A549 (cell line): ENCODE data around the gene IGSF9B.

Source experiments
- FOSB ChIP-seq: fragments of 250-450 bp; sonication (Bioruptor Pico); IDR thresholded peaks from 2 replicates; pipeline ENCODE4 v1.5.0; 2020; ENCODE audit warnings: mild to moderate bottlenecking, moderate library complexity
- JUN ChIP-seq, 2 experiments: fragments of >200 bp; sonication (Bioruptor Twin); formaldehyde crosslinking; IDR thresholded peaks; 2 replicates in 1 of 2; 3 replicates in 1 of 2; pipeline ENCODE4 v1.6.1; 2016 to 2017
- MYC ChIP-seq: IDR thresholded peaks from 2 replicates; pipeline ENCODE4 v1.6.1; 2012; ENCODE audit warnings: mild to moderate bottlenecking, inconsistent platforms, low read length, improper control_type of control experiment, borderline replicate concordance
- POLR2A ChIP-seq: IDR thresholded peaks from 2 replicates; pipeline ENCODE4 v1.6.1; 2012; ENCODE audit warnings: mild to moderate bottlenecking, low read length
- RAD21 ChIP-seq, 2 experiments: fragments of >200 bp in 1 of 2; sonication (Bioruptor Twin) in 1 of 2; formaldehyde crosslinking in 1 of 2; IDR thresholded peaks in 1 of 2; conservative IDR thresholded peaks in 1 of 2; 2 replicates in 1 of 2; 3 replicates in 1 of 2; pipeline ENCODE4 v1.6.1; 2012 to 2018; ENCODE audit warnings: inconsistent platforms in 1 of 2
- RFX5 ChIP-seq: fragments of 450-650 bp; IDR thresholded peaks from 2 replicates; pipeline ENCODE4 v1.7.1; 2014; ENCODE audit warnings: antibody characterized with exemption, mild to moderate bottlenecking, moderate library complexity
- TF ChIP-seq, protein P1 (sequence below): fragments of >200 bp; sonication (Bioruptor Twin); formaldehyde crosslinking; IDR thresholded peaks from 3 replicates; pipeline ENCODE4 v1.5.1; 2016
- TF ChIP-seq, protein P2 (sequence below): fragments of 200-600 bp; sonication (generic); IDR thresholded peaks from 2 replicates; pipeline ENCODE4 v1.6.1; 2016; ENCODE audit warnings: antibody characterized with exemption, mild to moderate bottlenecking, moderate library complexity

DNA sequence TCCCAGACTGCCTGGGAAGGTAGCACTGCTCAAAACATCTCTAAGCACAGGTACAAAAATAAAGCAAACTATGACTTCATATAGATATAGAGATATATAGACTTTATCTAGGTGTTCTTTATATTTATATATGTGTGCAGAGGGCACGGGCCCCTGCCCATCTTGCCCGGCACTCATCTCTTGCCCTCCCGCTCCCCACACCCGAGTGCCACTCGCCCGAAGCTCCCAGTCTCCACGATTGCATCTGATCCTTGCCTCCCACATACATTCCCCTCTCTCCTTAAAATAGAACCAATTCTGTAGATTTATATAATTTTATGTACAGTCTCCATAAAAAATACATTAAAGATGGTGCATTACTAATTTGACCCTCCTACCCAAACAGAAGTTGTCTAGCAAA lies 55.5 kb downstream of the IGSF9B start:
- TF ChIP-seq, protein P1, sequence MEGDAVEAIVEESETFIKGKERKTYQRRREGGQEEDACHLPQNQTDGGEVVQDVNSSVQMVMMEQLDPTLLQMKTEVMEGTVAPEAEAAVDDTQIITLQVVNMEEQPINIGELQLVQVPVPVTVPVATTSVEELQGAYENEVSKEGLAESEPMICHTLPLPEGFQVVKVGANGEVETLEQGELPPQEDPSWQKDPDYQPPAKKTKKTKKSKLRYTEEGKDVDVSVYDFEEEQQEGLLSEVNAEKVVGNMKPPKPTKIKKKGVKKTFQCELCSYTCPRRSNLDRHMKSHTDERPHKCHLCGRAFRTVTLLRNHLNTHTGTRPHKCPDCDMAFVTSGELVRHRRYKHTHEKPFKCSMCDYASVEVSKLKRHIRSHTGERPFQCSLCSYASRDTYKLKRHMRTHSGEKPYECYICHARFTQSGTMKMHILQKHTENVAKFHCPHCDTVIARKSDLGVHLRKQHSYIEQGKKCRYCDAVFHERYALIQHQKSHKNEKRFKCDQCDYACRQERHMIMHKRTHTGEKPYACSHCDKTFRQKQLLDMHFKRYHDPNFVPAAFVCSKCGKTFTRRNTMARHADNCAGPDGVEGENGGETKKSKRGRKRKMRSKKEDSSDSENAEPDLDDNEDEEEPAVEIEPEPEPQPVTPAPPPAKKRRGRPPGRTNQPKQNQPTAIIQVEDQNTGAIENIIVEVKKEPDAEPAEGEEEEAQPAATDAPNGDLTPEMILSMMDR: no peak
- TF ChIP-seq FOSB: no peak
- no peak for TF ChIP-seq POLR2A
- TF ChIP-seq, protein P2, sequence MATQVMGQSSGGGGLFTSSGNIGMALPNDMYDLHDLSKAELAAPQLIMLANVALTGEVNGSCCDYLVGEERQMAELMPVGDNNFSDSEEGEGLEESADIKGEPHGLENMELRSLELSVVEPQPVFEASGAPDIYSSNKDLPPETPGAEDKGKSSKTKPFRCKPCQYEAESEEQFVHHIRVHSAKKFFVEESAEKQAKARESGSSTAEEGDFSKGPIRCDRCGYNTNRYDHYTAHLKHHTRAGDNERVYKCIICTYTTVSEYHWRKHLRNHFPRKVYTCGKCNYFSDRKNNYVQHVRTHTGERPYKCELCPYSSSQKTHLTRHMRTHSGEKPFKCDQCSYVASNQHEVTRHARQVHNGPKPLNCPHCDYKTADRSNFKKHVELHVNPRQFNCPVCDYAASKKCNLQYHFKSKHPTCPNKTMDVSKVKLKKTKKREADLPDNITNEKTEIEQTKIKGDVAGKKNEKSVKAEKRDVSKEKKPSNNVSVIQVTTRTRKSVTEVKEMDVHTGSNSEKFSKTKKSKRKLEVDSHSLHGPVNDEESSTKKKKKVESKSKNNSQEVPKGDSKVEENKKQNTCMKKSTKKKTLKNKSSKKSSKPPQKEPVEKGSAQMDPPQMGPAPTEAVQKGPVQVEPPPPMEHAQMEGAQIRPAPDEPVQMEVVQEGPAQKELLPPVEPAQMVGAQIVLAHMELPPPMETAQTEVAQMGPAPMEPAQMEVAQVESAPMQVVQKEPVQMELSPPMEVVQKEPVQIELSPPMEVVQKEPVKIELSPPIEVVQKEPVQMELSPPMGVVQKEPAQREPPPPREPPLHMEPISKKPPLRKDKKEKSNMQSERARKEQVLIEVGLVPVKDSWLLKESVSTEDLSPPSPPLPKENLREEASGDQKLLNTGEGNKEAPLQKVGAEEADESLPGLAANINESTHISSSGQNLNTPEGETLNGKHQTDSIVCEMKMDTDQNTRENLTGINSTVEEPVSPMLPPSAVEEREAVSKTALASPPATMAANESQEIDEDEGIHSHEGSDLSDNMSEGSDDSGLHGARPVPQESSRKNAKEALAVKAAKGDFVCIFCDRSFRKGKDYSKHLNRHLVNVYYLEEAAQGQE: no peak
- no peak for TF ChIP-seq JUN (IDR thresholded peaks at IDR 0.05)
- no peak for TF ChIP-seq RAD21 (conservative IDR thresholded peaks at IDR 0.05 in 1 of 2, IDR thresholded peaks at IDR 0.05 in 1 of 2)
- TF ChIP-seq MYC: no peak
- no peak for TF ChIP-seq RFX5
